C4-2B (cell line): ENCODE data around the gene IL5RA.

Experiments
- ZFX ChIP-seq: fragments of 450-650 bp; IDR thresholded peaks from 2 replicates; pipeline ENCODE4 v1.6.1; 2017
- TF ChIP-seq, protein P1 (sequence below): fragments of 450-650 bp; conservative IDR thresholded peaks from 2 replicates; pipeline ENCODE4 v1.5.1; 2017; ENCODE audit warnings: mild to moderate bottlenecking

DNA sequence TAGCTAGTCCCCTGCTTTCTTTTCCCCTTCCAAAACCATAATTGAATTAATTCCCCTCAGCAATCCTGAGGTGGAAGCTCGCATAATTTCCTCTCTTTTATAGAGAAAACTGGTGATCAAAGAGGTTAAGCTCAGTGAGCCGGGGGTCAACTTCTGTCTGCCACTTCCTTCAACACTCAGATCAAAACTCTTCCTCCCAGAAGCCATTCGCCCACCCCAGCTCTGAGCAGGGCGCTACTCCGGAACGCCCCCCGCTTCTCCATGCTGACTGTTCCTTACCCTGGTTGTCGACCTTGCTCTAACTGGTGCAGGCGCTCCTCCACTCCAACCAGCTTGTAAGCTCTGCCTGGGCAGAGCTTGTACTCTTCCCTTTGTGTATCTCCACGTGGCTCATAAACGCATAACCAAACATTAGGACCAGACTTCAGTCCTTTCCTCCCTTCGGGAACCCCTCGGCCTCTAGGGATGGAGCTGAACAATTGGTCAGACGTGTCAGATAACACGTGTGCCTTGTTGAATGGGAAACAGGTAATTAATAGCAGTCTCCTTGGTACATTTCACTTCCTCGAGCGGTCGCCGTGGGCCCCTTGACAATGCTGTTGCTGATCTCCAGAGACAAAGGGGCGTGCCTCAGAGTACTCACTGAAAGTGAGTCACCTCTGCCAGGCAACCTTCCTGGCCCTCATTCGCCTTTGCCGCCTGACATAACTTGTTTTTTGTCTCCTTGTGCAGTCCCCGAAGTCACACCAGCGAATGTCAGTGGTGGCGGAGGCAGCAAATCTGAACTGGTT is 71.8 kb downstream of the IL5RA start:
- TF ChIP-seq, protein P1, sequence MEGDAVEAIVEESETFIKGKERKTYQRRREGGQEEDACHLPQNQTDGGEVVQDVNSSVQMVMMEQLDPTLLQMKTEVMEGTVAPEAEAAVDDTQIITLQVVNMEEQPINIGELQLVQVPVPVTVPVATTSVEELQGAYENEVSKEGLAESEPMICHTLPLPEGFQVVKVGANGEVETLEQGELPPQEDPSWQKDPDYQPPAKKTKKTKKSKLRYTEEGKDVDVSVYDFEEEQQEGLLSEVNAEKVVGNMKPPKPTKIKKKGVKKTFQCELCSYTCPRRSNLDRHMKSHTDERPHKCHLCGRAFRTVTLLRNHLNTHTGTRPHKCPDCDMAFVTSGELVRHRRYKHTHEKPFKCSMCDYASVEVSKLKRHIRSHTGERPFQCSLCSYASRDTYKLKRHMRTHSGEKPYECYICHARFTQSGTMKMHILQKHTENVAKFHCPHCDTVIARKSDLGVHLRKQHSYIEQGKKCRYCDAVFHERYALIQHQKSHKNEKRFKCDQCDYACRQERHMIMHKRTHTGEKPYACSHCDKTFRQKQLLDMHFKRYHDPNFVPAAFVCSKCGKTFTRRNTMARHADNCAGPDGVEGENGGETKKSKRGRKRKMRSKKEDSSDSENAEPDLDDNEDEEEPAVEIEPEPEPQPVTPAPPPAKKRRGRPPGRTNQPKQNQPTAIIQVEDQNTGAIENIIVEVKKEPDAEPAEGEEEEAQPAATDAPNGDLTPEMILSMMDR: no peak
- no peak for TF ChIP-seq ZFX
